ENCODE data around the gene ITPK1.
A peak's percentile ranks its signal among the peaks of the same experiment; 100 is the strongest.
"Not testable (repeated sequence)": the region's sequence is repeated elsewhere in the genome, so short reads cannot be mapped to it uniquely, and the experiment has no call there.

ITPK1 gene

DNA sequence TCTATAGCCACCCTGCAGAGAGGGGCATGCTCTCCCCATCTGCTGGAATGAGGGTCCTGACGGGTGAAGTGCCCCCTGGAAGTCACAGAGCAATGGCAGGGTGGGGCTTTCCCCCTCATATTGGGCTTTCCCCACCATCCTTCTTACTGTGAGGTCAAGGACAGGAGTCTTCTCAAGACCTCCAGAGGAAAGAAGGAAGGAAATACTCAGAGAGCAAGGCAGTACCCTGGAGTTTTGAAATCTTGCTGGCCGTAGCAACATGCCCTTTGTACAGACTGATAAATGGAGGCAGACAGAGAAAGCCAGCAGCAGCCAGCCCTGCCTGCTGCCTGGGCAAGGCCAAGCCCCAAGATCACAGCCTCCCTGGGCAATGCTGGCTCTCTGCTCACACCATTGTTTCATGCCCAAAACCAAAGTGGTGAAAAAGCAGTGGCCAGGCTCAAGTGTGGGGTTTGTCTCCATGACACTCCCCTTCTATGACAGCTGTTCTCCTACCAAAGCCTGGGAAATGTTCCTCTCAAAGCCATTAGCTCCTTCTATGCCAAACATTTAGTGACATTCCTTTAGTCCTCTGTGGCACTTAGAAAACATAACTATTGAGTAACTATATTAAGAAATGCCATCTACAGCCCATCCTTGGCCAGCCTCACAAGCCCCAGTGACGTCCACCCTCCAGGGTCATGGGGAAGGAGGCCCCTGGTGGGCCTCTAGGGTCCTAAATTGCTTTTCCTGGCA, 13.2 kb upstream of the ITPK1 start:
- no peak for DNase-seq

DNA sequence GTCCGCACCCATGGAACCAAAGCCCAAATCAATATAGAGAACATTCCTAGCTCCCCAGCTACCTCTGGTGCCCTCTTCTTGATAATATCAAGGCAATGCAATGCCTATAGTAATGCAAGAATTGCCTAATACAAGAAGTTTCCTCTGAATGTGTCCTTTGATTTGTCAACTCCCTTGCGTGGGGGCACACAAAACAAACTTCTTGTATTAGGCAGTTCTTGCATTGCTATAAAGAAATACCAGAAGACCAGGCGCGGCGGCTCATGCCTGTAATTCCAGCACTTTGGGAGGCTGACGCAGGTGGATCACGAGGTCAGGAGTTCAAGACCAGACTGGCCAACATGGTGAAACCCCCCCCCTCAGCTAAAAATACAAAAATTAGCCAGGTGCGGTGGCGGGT, 10.4 kb upstream of the ITPK1 start:
- DNase-seq = no peak

DNA sequence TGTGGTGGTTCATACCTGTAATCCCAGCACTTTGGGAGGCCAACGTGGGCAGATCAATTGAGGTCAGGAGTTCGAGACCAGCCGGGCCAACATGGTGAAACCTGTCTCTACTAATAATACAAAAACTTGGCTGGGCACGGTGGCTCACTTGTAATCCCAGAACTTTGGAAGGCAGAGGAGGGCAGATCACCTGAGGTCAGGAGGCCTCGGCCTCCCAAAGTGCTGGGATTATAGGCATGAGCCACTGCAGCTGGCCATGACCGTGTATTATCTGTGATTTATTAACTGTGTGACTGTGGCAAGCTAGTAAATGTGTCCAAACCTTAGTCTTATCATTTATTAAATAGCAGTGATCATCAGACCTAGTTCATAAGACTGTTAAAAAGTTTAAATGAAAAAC, 7.1 kb upstream of the ITPK1 start:
- no peak for DNase-seq

DNA sequence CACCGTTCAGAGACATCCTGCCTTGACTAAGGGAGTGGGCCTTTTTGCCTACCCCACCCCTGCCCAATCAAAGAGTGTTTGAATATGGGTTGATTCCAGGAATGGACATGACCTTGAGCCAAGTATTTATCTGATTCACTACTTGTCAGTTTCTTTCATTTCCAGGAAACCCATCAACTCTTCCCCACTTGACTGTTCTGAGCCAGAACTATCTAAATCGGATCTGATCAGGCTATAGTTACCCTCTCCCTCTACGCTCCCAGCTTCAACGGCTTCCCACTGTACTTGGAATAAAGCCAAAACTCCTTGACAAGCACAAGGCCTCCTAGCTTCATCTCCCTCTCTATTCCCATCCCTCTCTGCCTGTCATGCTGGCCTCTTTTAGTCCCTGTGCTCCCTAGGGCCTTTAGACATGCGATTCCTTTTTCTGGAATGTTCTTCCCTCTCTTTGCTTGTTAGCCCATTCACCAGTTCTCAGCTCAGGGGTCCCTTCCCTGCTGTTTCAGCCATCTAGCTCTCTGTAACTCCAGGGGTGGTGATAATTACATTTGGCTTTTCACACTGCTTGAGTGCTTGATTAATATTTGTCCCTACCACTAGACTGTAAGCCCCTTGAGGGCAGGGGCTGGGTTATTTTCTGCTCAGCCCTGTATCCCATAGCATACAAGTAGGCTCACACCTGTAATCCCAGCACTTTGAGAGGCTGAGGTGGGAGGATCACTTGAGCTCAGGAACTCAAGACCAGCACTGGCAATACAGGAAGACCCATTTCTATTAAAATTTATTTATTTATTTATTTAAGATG, 5.5 kb upstream of the ITPK1 start:
- DNase-seq = no peak

DNA sequence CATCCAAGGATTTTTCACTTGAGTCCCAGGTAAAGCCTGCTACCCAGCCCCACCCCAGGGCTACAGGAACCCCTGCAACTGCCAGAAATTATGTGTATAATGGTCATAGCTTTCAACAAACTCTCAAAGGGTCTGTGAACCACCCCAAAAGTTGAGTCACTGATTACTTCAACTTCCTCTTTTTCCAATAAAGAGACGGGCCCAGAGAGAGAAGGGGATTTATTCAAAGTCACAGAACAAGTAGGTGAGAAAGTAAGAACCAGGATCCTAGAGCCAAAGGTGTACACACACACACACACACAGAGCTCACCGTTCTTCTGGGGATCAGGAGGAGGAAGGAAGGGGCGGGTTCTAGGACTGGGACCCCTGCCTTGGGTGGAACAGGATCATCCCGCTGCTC, 4.8 kb upstream of the ITPK1 start:
- no peak for DNase-seq

DNA sequence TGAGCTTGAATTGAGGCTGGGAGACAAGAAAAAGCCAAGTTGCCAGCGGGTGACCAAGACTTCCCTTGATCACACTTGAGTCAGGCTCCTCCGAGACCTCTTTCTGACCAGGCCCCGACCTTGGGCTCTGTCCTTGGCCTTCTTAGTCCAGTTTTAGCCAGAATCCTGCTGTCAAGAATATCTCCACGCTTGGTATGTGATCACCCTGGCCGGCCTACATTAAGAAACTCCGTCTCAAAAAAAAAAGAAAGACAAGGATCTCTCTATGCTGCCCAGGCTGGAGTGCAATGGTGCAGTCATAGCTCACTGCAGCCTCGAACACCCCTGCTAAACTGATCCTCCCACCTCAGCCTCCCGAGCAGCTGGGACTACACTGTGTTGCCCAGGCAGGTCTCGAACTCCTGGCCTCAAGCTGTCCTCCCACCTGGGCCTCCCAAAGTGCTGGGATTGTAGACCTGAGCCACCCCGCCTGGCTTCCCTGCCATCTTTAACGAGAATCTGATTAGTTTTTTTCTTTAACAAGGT, 1.0 kb upstream of the ITPK1 start:
- DNase-seq = no peak

DNA sequence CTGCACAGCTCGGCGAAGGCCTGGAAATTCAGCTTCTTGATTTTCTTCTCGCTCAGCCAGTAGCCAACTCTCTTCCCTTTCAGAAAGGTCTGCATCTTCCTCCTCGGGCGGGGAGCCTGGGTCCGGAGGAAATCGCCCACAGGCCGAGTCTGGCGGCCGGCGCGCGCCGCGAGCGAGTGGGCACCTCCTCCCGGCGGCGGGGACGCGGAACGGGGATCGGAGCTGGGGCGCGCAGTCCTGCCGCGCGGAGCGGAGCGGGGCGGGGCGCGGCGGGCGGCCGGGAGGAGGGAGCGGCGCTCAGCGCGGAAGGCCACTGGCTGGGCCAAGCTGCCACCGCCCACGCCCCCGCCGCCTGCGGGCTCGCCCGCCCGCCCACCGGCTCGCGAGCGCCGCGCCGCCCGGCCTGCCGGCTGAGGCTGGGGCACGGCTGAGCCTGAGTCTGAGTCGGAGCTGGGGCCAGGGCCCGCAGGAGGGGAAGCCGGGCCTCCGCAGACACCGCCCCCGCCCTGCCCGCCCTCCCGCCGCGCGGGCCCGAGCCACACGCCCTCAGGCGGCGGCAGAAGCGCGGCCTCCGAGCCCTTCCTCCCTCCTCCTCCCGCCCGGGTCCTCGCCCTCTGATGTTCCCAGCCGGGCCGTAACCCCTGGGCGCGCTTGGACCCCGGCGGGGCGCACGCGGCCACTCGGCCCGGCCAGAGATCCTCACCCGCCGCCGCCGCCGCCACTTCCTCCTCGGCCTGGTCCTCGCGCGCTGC, 480 bp downstream of the ITPK1 start:
- peak; percentile 66 for DNase-seq

DNA sequence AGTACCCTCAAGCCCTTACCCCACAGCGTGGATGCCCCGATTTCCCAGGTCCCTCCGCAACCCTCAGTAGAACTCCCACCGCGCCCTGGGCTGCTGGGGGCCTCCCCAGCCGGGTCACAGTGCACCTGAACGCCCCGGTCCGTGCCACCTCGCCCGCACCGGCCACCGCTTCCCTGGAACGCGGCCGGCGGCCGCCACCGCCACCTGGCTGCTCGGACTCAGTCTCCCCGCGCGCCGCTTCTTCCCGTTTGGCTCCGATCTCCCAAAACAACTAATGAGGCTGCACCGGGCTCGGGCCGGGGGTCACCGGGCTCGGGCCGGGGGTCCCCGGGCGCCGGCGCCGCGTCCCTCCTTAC, 1.0 kb downstream of the ITPK1 start:
- no peak for DNase-seq

DNA sequence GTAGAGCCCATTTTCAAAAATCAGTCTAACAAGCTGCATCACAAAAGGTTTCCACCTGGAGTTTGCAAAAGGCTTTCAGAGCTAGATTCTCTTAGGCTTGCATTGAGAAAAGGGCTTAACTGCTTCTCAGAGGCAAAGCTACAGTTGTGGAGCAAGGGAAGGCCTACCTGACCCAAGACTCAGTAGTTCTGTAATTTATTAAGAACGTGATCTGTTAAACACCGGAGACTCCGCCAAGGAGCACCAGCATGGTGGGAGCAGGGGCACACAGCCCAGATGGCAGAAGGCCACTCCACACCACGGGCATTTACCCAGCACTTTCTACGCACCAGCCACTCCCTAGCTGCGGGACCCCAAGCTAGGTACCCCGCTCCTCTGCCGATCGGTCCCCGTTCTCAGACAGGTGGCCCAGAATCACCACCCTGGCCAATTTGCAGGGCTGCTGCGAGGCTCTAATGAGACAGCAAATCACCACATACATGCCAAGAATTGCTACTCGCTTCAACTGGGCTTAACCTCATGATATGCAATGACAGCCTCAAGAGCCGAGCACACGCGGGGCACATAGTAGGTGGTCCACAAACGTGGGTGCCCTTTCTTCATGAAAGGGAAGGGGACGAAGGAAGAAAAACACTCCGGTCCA, 1.5 kb downstream of the ITPK1 start:
- DNase-seq = no peak

DNA sequence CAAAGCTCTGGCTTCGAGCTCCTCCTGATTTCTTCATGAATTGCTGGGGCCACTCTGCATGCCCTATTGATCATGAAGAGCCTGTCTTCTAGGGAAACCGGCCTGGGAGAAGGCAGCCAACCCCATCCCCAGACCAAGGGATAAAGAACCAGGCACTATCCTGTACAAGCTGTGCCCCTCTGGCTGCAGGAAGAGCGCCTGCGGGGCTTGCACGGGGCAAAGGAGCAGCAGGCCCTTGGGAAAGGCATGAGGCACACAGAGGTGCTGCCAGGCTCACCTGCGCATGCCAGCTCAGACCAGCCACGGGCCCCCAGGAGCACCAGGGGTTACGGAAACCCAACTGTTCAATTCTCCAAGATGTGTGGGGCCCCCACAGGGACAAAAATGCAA, 2.1 kb downstream of the ITPK1 start:
- no peak for DNase-seq

DNA sequence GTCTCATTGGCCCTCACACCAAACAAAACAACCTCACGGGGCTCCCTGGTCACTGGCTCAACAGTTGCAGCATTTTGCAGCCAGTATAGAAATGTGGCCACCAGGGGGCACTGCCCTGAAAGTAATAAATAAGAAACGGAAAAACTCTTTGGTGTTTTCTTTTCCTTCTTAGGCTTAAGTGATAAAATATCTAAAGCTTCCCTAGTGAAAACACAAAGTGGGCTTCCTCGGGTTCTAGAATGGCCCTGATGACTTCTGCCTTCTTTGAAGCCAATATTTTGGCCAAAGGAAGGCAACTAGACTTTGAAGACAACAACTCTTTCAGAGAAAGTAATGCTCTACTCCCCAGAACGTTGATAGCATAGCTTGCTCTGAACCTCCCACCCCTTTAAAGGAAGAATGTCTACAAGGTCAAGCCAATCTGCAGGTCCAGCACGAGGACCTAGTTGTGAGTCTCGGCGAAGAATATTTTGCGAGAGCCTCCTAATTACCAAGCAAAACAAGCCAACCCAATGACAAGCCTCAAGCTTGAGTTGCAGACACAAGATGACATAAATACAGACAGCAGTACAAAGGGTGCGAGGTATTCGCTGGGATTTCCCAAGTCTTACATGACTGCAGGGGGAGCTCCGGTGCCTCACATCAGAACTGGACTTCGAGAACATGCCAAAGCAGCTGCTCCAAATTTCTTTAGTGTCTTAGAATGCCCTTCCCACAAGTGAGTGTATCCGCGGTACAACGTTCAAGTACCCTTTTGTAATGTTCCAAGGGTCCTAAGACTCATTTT, 2.6 kb downstream of the ITPK1 start:
- peak; percentile 60 for DNase-seq

DNA sequence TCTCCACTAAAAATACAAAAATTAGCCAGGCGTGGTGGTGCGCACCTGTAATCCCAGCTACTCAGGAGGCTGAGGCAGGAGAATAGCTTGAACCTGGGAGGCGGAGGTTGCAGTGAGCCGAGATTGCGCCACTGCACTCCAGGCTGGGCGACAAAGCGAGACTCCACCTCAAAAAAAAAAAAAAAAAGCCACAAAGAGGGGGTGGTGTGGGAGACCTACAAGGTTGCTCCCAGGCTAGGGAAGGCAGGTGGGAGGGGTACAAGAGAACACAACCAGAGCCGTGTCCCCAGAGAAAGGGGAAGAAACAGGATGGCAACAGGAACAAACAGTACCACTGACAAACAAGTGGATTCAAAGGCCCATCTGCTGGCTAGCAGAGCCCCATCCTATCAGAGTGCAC, 4.2 kb downstream of the ITPK1 start:
- DNase-seq = not testable (repeated sequence)

DNA sequence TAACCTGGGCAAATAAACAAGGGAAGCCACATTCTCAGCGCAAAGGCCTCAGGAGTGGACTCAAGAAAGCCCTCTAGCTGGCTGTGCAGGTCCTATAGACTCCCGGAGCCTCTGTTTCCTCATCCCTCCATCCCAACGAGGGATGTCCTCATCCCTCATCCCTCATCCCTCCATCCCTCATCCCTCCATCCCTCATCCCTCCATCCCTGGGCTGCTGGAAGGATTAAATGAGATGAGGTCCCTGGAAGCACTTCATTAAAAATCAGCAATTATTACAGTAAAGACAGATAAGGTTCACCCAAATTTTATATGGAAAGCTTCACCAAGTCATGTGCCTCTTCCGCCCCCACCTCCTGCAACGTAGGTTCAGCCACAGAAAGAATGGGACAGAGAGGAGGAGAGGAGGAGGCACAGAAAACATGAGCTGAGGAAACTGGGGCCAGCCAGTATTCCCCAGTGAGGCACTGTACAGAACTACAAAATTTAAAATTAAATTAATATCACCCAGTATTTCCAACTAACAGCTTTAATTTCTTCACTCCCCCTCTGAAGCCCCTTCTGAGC, 4.8 kb downstream of the ITPK1 start:
- no peak for DNase-seq

DNA sequence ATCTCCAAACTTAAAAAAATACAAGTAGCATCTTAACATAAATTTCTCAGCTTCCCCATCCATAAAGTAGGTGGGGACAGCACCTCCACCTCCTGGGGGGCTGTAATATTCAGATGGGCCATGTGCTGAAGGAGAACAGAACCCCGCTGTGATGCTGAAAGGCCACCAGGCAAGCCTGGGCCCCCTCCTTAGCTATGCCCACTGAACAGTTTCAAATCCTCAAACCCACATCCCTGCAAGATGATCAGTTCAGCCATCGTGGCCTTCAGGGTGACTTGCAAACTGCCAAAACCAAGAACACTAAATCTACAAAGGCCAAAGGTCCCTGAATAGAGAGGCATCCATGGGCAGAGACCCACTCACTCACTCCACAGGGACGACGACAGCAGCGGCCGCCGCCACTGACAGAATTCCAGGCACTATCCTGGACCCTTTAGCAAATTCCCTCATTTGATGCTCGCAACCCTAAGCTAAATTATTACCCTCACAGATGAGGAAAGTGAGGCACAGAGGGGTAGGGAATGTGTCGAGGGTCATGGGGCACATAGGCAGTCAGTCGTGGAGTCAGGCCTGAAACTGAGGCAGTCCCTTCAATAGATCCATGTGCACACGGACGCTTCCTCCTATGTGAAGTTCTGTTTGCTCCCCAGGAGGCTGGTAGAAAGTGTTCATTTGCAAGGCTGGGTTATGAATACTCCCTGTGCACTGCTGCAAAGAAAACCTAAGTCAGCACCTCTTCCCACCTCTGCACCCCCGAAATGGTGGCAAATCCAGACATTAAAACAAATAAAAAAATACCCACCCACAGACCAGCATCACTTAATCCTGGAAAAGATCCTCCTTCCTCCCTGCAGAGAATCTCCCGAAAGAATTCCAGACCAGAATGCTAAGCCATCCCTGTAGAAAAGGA, 5.9 kb downstream of the ITPK1 start:
- DNase-seq = no peak

DNA sequence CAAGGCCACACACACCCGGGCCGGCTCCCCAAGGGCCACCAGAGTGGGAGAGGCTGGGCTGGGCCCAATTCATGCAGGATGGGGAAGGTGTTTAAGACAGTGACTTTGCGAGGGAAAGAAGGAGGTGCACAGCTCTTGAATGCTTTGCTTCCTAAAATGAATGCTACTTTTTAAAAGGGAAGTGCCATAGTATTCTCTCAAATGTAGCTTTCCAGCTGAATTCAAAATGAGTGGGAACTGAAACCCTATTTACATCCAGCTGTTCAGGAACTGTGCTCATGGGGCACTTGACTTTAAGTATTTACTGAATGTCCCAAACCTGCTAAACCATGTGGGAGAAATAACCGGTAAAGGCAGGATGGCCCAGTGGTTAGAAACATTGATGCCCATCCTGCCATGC, 7.6 kb downstream of the ITPK1 start:
- no peak for DNase-seq

DNA sequence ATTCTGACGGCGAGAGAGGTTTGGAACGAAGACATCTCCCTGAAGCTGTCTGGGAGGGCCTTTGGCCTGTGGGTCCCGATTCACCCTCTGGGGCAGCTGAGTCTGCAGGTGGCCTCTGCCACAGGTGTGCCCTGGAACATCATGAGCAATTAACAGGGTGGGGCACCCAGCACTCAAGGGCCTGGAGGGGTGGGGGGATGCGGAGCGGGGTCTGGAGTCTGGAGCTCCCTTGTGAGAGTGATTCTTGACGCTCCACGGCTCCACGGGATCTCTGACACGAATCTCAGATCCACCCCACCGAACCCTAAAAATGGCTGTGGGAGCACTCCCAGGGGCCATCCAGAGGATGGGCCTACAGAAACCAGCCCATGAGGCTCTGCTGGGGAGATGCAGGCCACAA, 8.3 kb downstream of the ITPK1 start:
- DNase-seq = no peak

DNA sequence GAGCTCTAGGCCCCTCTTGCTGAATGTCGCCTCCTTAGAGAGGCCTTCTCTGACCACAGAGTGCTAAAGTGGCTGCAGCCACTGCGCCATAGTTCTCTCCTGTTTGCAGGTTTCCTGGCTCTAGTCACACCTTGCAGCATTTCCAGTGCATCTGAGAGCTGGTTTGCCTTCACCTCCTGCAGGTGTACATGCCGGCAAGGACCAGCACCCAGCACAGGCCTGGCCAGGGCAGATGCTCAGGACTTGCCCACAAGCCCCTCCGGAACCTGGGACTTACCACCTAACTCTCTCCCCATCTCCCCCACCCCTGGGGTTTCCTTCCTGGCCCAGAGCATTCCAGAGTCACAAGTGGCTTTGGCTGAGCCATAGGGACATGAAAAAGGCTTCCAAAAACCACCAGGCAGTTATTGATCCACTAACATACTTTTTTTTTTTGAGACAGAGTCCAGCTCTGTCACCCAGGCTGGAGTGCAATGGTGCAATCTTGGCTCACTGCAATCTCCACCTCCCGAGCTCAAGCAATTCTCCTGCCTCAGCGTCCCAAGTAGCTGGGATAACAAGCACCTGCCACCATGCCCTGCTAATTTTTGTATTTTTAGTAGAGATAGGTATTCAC, 9.1 kb downstream of the ITPK1 start:
- DNase-seq = no peak

DNA sequence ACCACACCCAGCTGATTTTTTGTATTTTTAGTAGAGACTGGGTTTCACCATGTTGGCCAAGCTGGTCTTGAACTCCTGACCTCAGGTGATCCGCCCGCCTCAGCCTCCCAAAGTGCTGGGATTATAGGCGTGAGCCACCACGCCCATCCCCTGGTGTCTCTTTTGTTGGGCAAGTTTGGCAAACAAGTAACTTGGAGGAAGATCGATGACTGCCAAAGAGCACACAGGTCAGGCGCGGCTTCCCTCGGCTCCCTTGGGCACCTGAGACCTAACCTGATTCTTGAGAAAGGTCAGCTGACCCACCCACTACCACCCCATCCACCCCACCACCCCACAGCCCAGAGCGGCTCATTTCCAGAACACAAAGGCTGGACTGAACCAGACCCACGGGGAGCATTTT, 9.9 kb downstream of the ITPK1 start:
- DNase-seq = not testable (repeated sequence)

DNA sequence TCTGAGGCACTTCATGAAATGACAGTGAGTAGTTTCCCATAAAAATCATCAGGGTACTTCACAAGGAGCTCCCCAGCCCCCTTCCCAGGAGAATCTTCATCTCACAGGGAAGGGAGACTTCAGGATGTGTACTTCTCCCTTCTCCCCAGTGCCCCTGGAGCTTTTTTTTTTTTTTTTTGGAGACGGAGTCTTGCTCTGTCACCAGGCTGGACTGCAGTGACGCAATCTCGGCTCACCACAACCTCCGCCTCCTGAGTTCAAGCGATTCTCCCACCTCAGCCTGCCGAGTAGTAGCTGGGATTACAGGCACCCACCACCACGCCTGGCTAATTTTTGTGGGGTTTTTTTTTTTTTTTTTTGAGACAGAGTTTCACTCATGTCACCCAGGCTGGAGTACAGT, 10.4 kb downstream of the ITPK1 start:
- no peak for DNase-seq

DNA sequence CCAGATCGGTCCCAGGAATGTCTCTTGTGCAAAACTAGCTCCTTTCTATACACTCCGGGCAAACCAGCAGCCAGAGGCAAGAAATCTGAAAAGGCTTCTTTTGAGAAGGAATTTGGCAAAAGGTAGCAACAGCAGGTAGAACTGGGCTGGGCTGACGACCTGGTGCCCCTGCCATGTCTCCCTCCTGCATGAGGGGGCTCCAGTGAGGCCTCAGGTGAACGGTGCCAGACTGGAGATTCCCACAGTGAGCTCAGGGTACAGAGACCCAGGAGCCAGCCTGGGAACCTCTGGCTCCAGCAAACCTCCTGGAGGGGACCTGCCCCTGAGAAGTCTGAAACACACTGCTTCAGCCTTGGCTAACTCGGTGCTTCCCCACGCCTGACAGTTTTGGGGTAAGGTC, 10.8 kb downstream of the ITPK1 start:
- DNase-seq = no peak
